Eye (tissue), 1 donor: ENCODE results near the gene PPP1R37.

Experiments used
- DNase-seq: peaks from one replicate; pipeline ENCODE4 v3.0.0-alpha.2; 2015

PPP1R37 gene

DNA sequence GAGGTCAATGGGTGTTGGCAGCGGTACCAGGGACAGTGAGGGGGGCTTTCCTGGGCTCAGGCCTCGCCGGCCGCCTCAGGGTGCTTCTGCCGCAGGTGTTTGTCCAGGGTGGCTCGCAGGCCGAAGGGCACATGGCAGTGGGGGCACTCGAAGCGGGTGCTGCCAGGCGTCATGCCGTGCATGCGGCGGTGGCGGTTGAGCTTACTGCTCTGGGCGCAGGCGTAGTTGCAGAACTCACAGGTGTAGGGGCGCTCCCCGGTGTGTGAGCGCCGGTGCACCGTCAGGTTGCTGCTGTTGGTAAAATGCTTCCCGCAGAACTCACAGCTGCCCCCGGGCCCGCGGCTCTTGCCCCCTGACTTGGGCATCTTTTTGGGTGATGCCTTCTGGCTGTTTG lies 21.4 kb upstream of the PPP1R37 start:
- no peak for DNase-seq

GRCh38 chr19:45071969-45072790 lies 20.8 kb upstream of the PPP1R37 start:
- DNase-seq: no peak

- DNase-seq: no peak
Observed at GRCh38 chr19:45074744-45075300, 18.2 kb upstream of the PPP1R37 start.

DNA sequence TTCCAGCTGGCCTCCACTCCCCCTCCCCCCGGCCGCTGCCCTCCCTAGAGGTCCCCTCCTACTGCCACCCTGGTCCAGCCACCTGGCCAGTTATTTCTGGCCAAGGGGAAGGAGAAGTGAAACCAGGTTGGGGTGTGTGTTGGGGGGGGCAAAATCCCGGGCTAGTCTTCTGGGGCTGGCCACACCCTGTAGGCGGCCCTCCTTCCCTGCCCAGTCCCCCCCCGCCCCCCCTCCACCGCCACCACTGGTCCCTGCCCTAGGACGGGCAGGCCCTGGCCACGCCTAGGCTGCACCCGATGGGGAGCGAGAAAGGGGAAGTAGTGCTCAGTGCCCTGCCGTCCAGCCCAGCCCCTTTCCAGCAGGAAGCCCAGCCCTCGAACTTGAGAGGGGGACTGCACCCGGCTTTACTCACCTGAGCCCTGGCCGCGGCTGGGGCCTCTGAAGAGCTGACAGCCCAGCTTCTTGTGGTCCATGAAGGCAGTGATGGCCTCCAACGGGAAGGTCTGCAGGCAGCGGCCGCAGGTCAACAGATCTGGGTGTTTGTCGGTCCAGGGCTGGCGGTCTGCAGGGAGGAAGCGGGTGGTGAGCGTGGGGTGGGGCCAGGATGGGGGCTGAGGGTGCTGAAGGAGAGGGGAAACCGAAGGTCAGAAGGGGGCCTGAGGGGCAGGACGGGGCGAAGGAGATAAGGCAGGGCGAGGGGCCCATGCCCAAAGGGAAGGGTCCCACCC lies 17.5 kb upstream of the PPP1R37 start:
- DNase-seq: peak; percentile 47

- peak; percentile 58 for DNase-seq
Observed at GRCh38 chr19:45076029-45076850, 16.7 kb upstream of the PPP1R37 start, which contains the start of gene ZNF296. ZNF296 (minus strand) TSS chr19:45076478; CDS start chr19:45076373, 105 bp downstream.

DNA sequence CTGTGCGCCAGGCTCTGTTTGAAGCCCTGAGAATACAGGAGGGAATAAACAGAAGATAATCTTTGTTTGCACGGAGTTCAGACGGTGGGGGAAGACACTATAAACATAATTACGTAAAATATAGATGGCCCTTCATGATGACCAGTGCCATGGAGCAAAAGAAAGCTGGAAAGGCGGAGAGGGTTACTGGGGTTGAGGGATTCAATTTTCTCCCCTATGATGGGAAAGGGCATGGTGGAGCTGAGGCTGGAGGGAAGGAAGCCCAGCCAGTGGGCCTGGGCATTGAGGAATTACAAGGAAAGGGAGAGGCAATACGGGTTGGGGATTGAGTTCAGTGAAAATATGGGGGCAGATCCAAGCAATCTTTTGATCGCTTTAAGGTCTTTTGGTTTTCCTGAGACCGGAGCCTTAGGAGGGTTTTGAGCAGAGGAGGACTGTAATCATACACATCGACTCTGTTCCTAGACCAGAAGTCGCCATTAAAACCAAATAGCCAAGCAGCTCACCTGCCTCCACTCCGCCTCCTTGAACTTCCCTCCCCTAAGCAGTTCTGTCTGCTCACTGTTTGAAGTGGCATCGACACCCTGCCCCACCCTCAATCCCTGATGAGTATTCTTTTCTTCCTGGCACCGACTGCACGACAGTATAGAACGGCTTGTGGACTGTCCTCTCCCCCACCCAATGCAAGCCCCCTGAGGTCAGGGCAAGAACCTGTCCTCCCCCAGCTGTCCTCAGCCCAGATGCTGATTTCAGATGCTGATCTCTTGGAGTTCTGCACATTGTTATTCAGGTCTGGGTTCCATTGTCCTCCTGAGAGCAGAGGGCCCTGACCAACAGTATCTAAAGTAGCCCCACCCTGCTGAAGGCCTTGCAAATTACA lies 15.9 kb upstream of the PPP1R37 start:
- no peak for DNase-seq

DNA sequence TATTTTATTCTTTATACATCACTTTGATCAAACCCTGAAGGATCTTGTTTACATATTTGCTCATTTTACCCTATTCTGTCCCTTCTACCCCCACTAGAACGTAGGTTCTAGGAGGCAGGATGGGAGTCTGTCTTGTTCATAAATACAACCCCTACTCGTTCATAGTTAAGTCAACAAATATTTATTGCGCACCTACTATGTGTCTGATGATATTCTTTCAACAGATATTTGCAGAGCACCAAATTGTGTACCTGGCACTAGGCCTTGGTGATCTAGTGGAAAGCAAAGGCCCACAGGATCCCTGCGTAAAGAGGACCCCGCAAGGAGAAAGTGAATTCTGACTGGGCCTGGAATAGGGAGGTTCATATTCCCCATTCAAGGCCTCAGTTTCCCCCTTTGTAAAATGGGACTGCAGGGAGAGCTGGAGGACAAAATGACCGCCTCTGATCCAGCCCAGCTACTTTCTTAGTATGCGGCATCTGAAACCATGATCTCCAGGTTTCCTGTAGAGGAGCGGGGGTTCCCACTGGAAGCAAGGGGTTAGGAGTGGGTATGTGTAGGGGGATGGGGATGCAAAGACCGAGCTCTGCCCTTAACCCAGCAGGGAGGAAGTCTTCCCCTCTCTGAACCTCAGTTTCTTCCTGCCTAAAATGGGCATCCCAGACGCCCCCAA lies 14.5 kb upstream of the PPP1R37 start:
- DNase-seq: no peak

DNA sequence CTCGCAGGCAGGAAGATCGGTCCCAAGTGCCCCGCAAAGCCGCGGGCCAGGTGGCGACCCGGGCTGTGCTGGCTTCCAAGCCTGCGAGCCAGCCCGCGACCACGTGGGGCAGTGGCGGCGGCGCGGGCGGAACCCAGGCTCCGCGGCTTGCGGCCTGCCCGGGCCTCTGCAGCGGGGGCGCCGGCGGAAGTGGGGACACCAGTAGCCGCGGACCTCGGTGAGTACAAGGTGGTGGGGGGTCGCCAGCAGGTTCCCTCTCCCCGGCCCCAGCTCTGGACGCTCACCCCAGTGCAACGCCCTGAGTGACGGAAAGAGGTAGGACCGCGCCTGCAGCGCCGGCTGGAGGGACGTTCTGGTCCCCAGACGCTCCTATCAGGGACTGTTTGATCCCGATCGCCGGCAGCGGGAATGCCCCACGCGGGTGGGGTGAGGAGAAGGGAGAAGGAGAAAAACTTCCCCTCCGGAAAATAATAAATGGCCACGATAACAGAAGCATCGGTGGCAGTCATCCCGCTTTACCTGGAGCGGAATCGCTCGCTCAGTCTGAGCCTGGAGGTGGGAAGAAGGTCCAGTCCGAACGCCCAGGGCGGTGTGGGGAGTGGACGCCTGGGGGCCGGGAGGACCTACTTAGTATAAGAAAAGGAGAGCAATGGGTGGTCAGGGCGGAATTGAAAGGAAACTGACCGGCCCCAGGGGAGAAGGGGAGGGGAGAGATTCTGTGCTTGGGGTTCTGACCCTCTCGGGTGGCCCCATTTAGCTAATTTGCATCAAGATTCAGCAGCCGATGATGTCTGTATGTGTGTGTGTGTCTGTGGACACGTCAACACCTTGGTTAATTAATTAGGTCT lies 13.7 kb upstream of the PPP1R37 start, which contains the start of gene GEMIN7:
GEMIN7 (plus strand) TSS at position 198 of the 848 bp plus-strand sequence. CDS start 10,855 bp downstream, outside the sequence.
- peak; percentile 90 for DNase-seq

- no peak for DNase-seq
Observed at GRCh38 chr19:45079911-45080370, 13.0 kb upstream of the PPP1R37 start.

- DNase-seq: no peak
Observed at GRCh38 chr19:45082170-45082569, 10.8 kb upstream of the PPP1R37 start.

- DNase-seq: no peak
Observed at GRCh38 chr19:45086480-45086879, 6.5 kb upstream of the PPP1R37 start.

- DNase-seq: no peak
Observed at GRCh38 chr19:45087531-45087930, 5.4 kb upstream of the PPP1R37 start.

- no peak for DNase-seq
Observed at GRCh38 chr19:45090034-45090433, 2.9 kb upstream of the PPP1R37 start.

DNA sequence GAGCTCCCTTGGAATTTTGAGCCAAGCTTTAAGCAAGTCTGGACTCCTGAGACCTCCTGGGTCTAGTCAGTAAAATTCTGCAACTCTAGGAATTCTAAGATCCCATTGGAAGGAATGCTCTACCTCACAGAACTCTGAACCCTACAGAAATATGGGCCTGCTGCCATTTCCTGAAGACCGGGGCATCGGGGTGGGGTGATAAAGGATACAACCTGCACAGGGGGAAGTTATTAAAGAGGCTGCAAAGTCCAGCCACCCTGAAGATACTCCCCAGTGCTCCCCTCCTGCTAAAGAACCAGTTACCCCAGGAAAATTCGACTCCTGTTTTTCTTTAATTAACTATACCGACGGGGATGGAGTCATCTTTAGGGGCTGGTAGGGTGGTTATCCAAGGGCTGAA lies 2.4 kb upstream of the PPP1R37 start:
- DNase-seq: no peak

GRCh38 chr19:45091031-45091923 lies 1.7 kb upstream of the PPP1R37 start:
- peak; percentile 100 for DNase-seq

GRCh38 chr19:45094137-45094536 lies 1.2 kb downstream of the PPP1R37 start:
- no peak for DNase-seq

GRCh38 chr19:45094707-45095106 lies 1.7 kb downstream of the PPP1R37 start:
- DNase-seq: no peak

GRCh38 chr19:45095496-45096413 lies 2.8 kb downstream of the PPP1R37 start:
- DNase-seq: no peak
